Measurements from ENCODE around the gene TOR3A. TPM values are rescaled to one million over a fixed set of nuclear protein-coding genes. Genes with fewer than 3 reads are reported as not detected.

TOR3A gene
- total and polyA plus RNA-seq, 2 of the 8 experiments (the other 6 are each of a cell fraction or from before 2014, with no cell fraction given): 15.3 to 21.4 TPM

DNA sequence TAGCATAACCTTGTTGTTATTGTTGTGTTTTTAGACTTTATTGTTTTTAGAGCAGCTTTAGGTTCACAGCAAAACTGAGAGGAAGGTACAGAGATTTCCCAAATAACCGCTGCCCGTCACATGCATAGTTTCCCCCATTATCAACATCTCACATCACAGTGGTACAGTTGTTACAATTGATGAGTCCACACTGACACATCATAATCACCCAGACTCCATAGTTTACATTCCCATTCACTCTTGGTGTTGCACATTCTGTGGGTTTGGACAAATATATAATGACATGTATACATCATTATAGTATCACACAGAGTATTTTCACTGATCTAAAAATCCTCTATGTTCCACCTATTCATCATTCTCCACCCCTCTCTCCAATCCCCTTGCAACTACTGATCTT is 25.9 kb upstream of the TOR3A start (continued):
- no peak for TF ChIP-seq CREB1 (IDR thresholded peaks at IDR 0.05)
- TF ChIP-seq KDM5A (IDR thresholded peaks at IDR 0.05; ENCODE audit: low read length): no peak
- no peak for TF ChIP-seq EGR1 (IDR thresholded peaks at IDR 0.05; ENCODE audit: borderline replicate concordance, low read depth, low read length)

Data from H1 (cell line).